Uterus (tissue), 4 donors: ENCODE measurements around the gene OBP2B. TPM values are rescaled to one million over a fixed set of nuclear protein-coding genes. Genes with fewer than 3 reads are reported as not detected.

Experiments
- DNase-seq, 2 donors: peaks; one replicate each; pipeline ENCODE4 v3.0.0-alpha.2; 2019 to 2020
- H3K27ac ChIP-seq, 2 donors: fragments of 200-600 bp; sonication (generic); 1 replicate in 1 of 2; 2 replicates in 1 of 2; pipeline ENCODE4 v1.5.1; 2016 to 2018
- H3K27me3 ChIP-seq, 2 donors: fragments of 200-600 bp; sonication (generic); one replicate each; pipeline ENCODE4 v1.5.1; 2018 to 2019; ENCODE audit warnings: control low read depth in 1 of 2
- H3K36me3 ChIP-seq, 2 donors: fragments of 200-600 bp; sonication (generic); one replicate each; pipeline ENCODE4 v1.5.1; 2019; ENCODE audit warnings: control low read depth in 1 of 2
- H3K4me1 ChIP-seq, 2 donors: fragments of 200-600 bp; sonication (generic); one replicate each; pipeline ENCODE4 v1.5.1; 2018 to 2019; ENCODE audit warnings: control low read depth in 1 of 2
- H3K4me3 ChIP-seq, 2 donors: fragments of 200-600 bp; sonication (generic); 1 replicate in 1 of 2; 2 replicates in 1 of 2; pipeline ENCODE4 v1.5.1; 2018 to 2019; ENCODE audit warnings: mild to moderate bottlenecking in 1 of 2
- H3K9me3 ChIP-seq, 2 donors: fragments of 200-600 bp; sonication (generic); one replicate each; pipeline ENCODE4 v1.5.1; 2019; ENCODE audit warnings: control low read depth in 1 of 2
- CTCF ChIP-seq, 4 experiments: fragments of 200-600 bp in 2 of 4; fragments of 450-650 bp in 2 of 4; sonication (generic) in 2 of 4; IDR thresholded peaks; one replicate each; pipeline ENCODE4 v1.5.1; 2016 to 2019; ENCODE audit warnings: antibody characterized with exemption in 4 of 4, mild to moderate bottlenecking in 2 of 4, moderate library complexity in 1 of 4
- POLR2A ChIP-seq, 2 donors: fragments of 450-650 bp; IDR thresholded peaks; one replicate each; pipeline ENCODE4 v1.6.1; 2016; ENCODE audit warnings: antibody characterized with exemption in 2 of 2, mild to moderate bottlenecking in 1 of 2, moderate library complexity in 1 of 2
- intact Hi-C: fragments of 100-400 bp; cut with DNase I; formaldehyde crosslinking; loops from one replicate; pipeline ENCODE4 v1.15.1; 2023; ENCODE audit warnings: low total_unique reads
- total RNA-seq, 4 donors: library from RNA; depleted of rRNA in 3 of 4; stranded (reverse); fragments of >200 nt in 3 of 4; gene quantifications; one replicate each; pipeline versions ENCODE4 v1.1.0 to v1.2.4, GENCODE V29; 2014 to 2023
- donor health status: DM: yes; HTN: yes; CAD: no.

Gene OBP2B
- total RNA-seq, 4 donors from 2014 or later: not detected

DNA sequence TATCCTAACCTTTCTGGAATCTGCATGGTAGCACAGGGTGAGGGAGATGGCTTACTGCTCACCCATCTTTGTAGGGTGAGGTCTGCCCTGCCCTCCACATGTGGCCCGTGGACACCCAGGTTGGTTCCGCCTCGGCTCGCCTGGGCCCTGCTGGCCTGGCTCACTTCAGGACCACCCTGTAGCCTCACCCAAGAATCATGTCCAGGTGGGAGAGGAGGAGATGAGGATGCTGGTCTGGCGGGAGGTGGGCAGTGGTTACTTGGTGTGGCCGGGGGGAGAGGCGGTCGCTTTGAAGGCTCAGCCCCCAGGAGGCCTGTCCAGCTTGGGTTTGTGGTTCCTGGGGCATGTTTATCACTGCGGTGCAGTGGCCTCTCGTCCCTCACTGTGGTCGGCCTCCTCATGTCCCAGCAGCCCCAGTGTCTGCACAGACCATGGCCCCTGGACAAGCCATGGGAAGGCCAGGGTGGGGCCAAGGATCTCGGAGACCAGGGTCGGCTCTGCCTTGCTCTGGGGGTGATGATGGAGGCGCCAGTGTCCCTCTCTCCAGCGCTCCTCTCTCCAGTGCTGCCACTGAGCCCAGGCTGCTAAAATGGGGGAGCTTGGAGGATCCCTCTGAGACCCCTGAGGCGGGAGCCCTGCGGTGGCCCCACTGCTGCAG is 4.6 kb downstream of the OBP2B start:
- no peaks in the 10 kb centered on the region for H3K27me3 ChIP-seq
- H3K9me3 ChIP-seq: no peaks in the 10 kb centered on the region
- H3K4me3 ChIP-seq: no peak overlapping the region
- no peak for DNase-seq
- H3K36me3 ChIP-seq: no peaks in the 10 kb centered on the region
- intact Hi-C loops: no loop called here
- TF ChIP-seq CTCF (IDR thresholded peaks at IDR 0.05): no peak
- TF ChIP-seq POLR2A (IDR thresholded peaks at IDR 0.05): no peak
- H3K27ac ChIP-seq: no peak overlapping the region
- no peaks in the 10 kb centered on the region for H3K4me1 ChIP-seq

- TF ChIP-seq CTCF (IDR thresholded peaks at IDR 0.05): no peak
- no peak for TF ChIP-seq POLR2A (IDR thresholded peaks at IDR 0.05)
- DNase-seq: no peak
- no peaks in the 10 kb centered on the region for H3K27me3 ChIP-seq
- H3K4me1 ChIP-seq: no peaks in the 10 kb centered on the region
- intact Hi-C loops: no loop called here
- no peaks in the 10 kb centered on the region for H3K9me3 ChIP-seq
- H3K27ac ChIP-seq: no peak overlapping the region
- no peaks in the 10 kb centered on the region for H3K36me3 ChIP-seq
- no peak overlapping the region for H3K4me3 ChIP-seq
These were observed 5.5 kb downstream of the OBP2B start for GRCh38 chr9:133203506-133204075.

DNA sequence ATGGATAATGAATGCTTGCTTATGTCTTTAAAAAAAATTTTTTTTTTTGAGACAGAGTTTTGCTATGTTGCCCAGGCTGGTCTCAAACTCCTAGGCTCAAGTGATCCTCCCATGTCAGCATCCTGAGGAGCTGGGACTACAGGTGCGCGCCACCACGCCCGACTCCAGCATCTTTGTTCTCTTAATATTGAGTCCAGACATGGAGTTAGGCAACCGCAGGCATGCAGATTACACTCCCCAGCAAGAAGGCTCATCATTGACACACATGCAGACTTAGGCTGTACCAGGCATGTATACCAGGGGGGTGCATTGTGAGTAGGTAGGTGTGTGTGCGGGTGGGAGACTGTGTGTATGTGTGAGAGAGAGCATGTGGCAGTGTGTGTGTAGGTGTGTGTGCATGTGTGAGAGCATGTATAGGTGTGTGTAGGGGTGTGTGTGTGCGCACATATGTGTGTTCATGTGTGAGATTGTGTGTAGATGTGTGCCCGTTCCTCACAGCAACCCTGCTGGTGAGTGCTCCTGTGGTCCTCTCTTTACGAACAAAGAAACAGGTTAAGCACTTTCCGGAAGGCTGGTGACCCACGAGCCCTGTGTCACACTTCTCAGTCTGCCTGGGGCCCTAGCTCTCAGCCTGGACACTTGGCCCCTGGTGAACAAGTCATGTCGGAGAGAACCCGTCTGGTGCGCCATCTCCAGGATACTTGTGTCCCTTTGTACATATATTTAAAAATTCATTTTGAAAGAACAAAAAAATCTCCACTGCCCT is 6.2 kb downstream of the OBP2B start:
- TF ChIP-seq POLR2A (IDR thresholded peaks at IDR 0.05): no peak
- Histone ChIP-seq H3K36me3 (no peaks in the 10 kb centered on the region), H3K4me1 (no peaks in the 10 kb centered on the region), H3K27ac (no peak overlapping the region), H3K4me3 (no peak overlapping the region), H3K9me3 (no peaks in the 10 kb centered on the region), H3K27me3 (no peaks in the 10 kb centered on the region)
- intact Hi-C loops: no loop called here
- no peak for DNase-seq

DNA sequence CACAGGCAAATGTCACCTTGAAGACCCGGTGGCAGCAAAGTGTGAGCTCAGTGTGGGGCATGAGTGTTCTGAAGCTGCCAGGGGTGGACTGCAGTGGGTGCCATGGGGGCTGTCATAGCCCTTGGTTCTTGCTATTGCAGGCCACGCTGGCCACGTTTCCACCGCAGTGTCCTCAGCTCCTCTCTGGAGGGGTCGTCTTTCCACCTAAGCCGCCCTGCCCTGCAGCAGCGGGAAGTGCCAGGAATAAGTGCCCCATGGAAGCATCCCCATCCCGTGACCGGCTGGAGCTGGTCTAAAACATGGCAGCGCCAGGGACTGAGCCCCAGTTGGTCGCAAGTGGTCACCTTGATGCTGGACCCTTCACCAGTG is 6.9 kb downstream of the OBP2B start:
- H3K36me3 ChIP-seq: no peaks in the 10 kb centered on the region
- H3K27ac ChIP-seq: no peak overlapping the region
- H3K27me3 ChIP-seq: no peaks in the 10 kb centered on the region
- no peak for DNase-seq
- no peak for TF ChIP-seq CTCF (IDR thresholded peaks at IDR 0.05)
- intact Hi-C loops: no loop called here
- no peak overlapping the region for H3K4me3 ChIP-seq
- H3K9me3 ChIP-seq: no peaks in the 10 kb centered on the region
- no peaks in the 10 kb centered on the region for H3K4me1 ChIP-seq

- intact Hi-C loops: no loop called here
- no peaks in the 10 kb centered on the region for H3K36me3 ChIP-seq
- TF ChIP-seq CTCF (IDR thresholded peaks at IDR 0.05): no peak
- TF ChIP-seq POLR2A (IDR thresholded peaks at IDR 0.05): no peak
- H3K27me3 ChIP-seq: no peaks in the 10 kb centered on the region
- H3K4me3 ChIP-seq: no peak overlapping the region
- no peak for DNase-seq
- no peaks in the 10 kb centered on the region for H3K9me3 ChIP-seq
- H3K4me1 ChIP-seq: no peaks in the 10 kb centered on the region
- no peak overlapping the region for H3K27ac ChIP-seq
These were observed 7.5 kb downstream of the OBP2B start for GRCh38 chr9:133201424-133202144.
